ENCODE results near the gene OR6T1.

Gene OR6T1

GRCh38 chr11:123943738-123944137 lies at the start of gene OR6T1:
OR6T1 (minus strand) TSS chr11:123943838; CDS start chr11:123943838, 0 bp downstream.
- no peak for DNase-seq

- no peak for DNase-seq
These were observed 35.7 kb upstream of the OR6T1 start for GRCh38 chr11:123979311-123979710.

- no peak for DNase-seq
These were observed 34.2 kb upstream of the OR6T1 start, which contains the start of gene OR10S1 for GRCh38 chr11:123977731-123978347. OR10S1 (minus strand) TSS chr11:123977781; CDS start chr11:123977664, 117 bp downstream.

GRCh38 chr11:123976770-123977560 lies 33.3 kb upstream of the OR6T1 start:
- DNase-seq: no peak

GRCh38 chr11:123973816-123974215 lies 30.2 kb upstream of the OR6T1 start:
- DNase-seq: no peak

GRCh38 chr11:123956752-123957151 lies 13.1 kb upstream of the OR6T1 start:
- DNase-seq: no peak

- DNase-seq: no peak
These were observed 1.5 kb upstream of the OR6T1 start for GRCh38 chr11:123945132-123945531.

- no peak for DNase-seq
These were observed 1.2 kb downstream of the OR6T1 start for GRCh38 chr11:123942413-123942812.

GRCh38 chr11:123939317-123939716 lies 4.3 kb downstream of the OR6T1 start, which contains the start of gene OR4D5:
OR4D5 (plus strand) TSS chr11:123939617; CDS start chr11:123939617, 0 bp downstream.
- DNase-seq: no peak

- DNase-seq: no peak
These were observed 19.6 kb downstream of the OR6T1 start for GRCh38 chr11:123924027-123924426.

- DNase-seq: no peak
These were observed 22.7 kb downstream of the OR6T1 start for GRCh38 chr11:123920943-123921342.

- DNase-seq: no peak
These were observed 37.8 kb downstream of the OR6T1 start for GRCh38 chr11:123905826-123906225.

- DNase-seq: no peak
These were observed 38.7 kb downstream of the OR6T1 start for GRCh38 chr11:123904932-123905331.

- DNase-seq: no peak
These were observed 39.7 kb downstream of the OR6T1 start for GRCh38 chr11:123903932-123904331.

GRCh38 chr11:123901867-123902266 lies 41.8 kb downstream of the OR6T1 start, which contains the start of gene OR8D4:
OR8D4 (plus strand) TSS chr11:123902167; CDS start chr11:123906432, 4,265 bp downstream.
- DNase-seq: no peak

- no peak for DNase-seq
These were observed 43.8 kb downstream of the OR6T1 start for GRCh38 chr11:123899792-123900191.

Measured in activated CD4-positive, alpha-beta T cell treated with anti-CD3 and anti-CD28 coated beads for 48 hours (primary cell).